Activated T-helper 9 cell treated with anti-CD3 and anti-CD28 coated beads, Interleukin-2, amount 50 U/mL, for 16 hours (primary cell): ENCODE data around the gene ELMO3.

Experiments used
- DNase-seq: peaks from one replicate; pipeline ENCODE4 v3.0.0-alpha.2; 2020; ENCODE audit warnings: low read depth

ELMO3 gene

DNA sequence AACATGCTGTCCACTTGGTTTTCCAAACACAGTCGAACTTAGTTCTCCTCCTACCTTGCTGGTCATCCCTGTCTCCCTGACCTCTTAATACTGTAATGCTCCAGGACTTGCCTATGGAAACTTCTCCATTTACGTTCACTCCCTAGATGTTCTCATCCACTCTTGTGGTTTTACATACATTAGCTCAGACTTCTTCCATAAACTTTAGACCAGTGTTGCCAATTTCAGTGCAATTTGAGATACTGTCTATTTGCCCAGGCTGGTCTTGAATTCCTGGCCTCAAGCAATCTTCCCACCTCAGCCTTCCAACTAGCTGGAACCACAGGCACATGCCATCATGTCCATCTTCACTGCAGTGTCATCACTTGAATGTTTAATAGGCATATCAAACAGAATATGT, 16.6 kb upstream of the ELMO3 start:
- no peak for DNase-seq

- no peak for DNase-seq
Measured at GRCh38 chr16:67183284-67183626, 15.7 kb upstream of the ELMO3 start.

GRCh38 chr16:67183627-67184452, 15.1 kb upstream of the ELMO3 start, which contains the start of gene MATCAP1:
TSS of gene MATCAP1 (minus strand) at chr16:67183963. CDS start at chr16:67180610, 3,353 bp downstream.
- DNase-seq, result peak; percentile 87

DNA sequence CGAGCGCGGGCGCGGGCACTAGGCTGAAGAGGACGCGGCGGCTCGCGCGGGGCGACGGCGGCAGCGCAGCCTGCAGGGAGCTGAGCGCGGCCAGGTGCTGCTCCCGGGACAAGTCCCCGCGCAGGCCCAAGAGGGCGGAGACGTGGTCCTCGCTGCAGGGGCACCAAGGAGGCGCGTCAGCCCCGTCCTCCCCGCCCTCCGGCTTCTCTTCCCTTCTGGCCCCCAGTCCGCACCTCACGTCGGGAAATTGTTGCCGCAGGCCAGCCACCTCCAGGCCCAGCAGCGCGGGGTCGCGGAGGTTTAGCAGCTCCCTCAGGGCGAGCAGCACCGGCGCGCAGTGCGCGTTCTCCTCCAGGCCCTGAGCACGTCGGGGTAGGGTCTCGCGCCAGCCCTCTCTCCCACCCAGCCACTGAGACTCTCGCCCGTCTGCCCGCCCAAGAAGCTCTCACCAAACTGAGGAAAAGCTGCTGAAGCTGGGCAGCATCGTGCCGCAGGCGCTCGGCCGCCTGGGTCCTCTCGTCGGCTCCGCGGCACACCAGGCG, 14.4 kb upstream of the ELMO3 start:
- no peak for DNase-seq

DNA sequence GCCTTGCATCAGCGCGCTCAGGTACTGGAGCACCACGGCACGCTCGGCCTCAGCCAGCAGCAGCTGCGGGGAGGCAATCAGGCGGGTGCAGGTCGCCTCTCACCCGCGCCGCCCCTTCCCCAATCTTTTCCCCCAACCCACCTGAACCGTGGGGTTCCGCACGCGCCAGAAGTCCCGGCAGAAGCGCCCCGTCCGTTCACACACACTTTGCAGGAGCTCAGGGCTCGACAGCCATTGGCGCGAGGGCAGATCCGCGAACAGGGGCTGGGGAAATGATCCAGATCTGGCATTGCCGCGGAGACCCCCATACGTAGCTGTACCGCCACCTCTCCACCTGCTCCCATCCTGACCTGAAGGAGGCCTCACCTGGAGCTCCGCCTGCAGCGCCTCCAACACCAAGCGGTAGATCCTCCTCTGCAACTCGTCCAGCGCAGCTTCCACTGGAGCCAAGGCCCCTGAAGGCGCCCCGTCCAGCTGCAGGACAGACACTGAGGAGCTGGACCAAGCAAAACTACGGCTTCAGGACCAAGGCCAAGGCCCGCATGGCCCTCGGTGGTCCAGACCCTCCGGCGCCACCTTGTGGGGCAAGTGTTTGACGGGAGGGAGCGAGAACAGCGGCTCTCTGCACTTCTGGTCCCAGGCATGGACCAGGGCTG, 13.8 kb upstream of the ELMO3 start:
- DNase-seq, result peak; percentile 75

GRCh38 chr16:67185651-67186134, 13.2 kb upstream of the ELMO3 start:
- no peak for DNase-seq

- no peak for DNase-seq
Measured at GRCh38 chr16:67186550-67186950, 12.4 kb upstream of the ELMO3 start.

DNA sequence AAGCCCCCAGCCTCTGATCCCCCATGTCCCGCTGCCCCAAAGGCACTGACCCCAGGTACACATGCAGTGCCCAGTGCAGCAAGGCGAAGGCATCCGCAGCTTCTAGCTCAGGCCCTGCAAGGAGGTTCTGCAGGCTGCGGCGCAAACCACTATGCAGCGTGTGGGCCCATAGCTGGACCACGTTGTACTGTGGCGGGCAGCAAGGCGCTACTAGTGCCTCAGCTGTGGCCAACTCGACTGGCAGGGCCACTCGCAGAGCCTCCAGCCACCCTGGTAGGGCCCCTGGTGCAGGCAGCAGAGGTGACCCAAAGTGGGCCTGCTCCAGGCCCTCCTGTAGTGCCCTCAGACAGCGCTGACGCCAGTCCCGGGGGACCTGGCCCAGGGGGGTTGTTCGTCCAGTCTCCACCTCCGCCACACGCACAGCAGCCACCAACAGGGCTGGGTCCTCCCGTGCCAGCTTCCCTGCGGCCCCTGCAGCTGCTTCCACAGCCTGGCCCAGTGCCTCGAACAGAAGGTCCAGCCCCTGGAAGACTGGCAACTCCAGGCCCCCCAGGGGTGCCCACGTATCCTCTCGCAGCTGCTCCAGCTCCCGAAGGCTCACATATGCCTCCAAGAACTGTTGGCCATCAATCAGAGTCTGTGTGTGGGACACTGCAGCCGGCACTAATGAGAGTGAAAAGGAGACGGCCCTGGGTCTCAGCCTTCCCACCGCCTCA, 11.6 kb upstream of the ELMO3 start:
- no peak for DNase-seq

- DNase-seq, result no peak
Measured at GRCh38 chr16:67188323-67188722, 10.6 kb upstream of the ELMO3 start.

DNA sequence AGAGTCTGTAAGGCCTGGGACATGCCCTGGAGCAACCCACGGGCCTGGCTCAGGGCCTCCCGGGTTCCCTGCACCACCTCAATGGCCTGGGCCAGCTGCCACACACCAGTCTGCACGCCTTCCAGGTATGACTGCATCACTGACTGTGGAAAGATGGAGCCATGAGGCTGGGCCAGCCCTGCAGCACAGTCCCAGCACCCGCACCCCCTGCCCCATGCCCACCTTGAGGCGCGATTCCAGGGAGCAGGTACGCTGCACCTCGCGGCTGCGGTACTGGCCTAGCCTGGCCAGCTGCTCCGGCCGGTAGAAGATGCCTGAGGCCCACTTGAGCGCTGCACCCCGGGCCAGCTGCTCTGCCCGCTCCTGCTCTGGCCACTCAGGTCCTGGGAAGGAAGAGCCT, 10.1 kb upstream of the ELMO3 start:
- no peak for DNase-seq

DNA sequence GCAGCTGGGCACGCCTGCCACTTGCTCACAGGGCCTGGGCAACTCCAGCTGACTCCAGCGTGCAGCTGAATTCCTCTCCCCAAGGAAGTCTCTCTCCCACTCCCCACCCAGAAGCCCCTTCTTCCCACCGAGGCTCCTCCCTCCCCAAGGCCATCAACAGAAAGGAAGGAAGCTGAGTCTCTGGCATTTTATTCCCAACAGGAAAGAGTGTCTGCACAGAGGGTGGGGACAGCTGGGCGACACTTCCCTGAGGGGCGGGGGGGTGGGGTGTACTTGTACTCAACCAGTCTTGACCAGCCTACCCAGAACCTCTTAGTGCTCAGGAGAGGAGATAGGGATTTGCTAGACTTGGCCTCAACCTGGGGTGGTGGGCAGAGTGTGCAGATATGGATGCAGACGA, 8.9 kb upstream of the ELMO3 start, which contains the start of gene EXOC3L1:
TSS of gene EXOC3L1 (minus strand) at position 96 of the 400 bp plus-strand sequence. CDS start 460 bp downstream, outside the sequence.
- DNase-seq, result no peak

DNA sequence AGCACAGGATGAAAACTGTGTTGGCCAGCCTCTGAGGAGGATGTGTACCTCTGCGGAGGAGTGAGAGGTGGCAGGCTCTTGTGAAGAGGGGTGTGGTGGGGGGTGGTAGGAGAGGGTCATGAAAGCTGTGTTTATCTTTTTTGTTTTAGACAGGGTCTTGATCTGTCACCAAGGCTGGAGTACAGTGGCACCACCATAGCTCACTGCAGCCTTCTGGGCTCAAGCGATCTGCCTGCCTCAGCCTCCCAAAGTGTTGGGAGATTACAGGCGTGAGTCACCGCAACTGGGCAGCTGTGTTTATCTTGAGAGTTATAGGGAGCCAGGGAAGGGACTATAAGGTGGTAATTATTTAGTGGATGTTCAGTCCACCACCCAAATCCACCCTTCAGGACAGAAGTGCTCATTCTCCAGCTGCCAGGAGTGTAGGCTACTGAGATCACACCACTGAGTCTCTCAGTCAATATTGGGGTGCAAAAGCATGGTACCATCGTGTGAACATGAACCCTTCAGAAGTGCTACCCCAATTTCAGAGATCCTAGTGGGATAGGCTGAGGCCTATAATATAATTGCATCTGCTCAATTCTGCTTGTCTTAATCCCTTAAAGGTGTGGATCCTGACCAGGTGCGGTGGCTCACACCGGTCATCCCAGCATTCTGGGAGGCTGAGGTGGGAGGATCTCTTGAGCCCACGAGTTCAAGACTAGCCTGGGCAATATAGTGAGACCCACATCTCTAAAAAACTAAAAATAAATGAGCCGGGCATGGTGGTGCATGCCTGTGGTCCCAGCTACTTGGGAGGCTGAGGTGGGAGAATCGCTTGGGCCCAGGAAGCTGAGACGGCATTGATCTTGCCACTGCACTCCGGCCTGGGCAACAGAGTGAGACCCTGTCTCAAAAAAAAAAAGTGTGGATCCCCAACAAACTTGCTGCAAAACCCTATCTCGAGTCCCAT, 8.2 kb upstream of the ELMO3 start:
- no peak for DNase-seq

DNA sequence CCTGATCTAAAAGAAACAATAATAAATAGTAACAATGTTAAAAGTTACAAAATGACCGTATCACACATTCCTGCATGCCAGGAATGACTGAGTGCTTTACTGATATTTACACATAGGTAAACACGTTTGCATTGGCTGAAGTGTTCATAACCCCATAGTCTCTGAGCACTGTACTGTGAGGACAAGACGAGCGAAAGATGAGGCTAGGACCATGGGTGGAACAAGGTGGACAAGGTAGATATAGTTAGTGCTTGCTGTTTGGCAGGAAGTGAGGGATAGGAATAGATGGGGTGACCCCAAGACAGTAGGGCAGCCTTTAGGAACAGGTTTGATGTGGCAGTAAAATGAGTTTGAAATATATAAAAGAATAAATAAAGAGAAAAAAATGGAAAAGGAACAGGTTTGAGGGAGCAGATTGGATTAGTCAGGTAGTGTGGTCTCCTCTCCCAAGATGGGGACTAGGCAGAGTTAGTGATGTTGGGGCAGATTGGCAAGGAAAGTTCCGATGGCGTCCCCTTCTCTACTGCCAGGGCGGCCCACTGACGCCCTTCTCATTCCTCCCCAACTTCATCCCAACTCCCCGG, 7.4 kb upstream of the ELMO3 start:
- no peak for DNase-seq

DNA sequence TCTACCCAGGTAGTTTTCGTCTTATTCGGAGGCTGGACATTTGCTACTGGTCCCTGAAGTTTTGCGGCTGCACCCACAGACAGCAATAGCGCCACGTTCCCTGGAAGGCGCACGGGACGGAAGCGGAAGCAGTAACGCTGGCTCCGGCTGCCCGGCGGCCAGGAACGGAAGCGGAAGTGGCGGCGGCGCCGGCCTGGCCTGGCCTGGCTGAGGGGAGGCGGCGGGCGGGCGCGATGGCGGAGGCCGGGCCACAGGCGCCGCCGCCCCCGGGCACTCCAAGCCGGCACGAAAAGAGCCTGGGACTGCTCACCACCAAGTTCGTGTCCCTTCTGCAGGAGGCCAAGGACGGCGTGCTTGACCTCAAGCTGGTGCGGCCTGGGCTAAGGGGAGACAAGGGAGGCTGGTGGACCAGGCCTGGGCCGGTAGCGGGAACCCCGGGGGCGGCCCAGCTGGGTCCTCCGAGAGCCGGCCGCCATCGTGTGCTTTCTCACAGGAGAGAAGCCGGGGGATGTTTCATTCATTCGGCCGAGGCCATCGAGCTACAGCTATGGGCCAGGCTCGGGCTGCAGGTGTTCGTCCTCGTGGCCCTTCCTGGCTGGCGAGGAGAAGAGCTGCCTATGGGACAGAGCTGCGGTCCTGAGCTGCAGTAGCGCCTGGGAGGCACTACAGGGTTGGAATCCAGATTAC, 6.8 kb upstream of the ELMO3 start, which contains the start of gene E2F4:
TSS of gene E2F4 (plus strand) at position 161 of the 687 bp plus-strand sequence. CDS start at position 234, 73 bp downstream.
- peak; percentile 80 for DNase-seq

GRCh38 chr16:67192781-67193361, 6.1 kb upstream of the ELMO3 start:
- DNase-seq, result no peak

DNA sequence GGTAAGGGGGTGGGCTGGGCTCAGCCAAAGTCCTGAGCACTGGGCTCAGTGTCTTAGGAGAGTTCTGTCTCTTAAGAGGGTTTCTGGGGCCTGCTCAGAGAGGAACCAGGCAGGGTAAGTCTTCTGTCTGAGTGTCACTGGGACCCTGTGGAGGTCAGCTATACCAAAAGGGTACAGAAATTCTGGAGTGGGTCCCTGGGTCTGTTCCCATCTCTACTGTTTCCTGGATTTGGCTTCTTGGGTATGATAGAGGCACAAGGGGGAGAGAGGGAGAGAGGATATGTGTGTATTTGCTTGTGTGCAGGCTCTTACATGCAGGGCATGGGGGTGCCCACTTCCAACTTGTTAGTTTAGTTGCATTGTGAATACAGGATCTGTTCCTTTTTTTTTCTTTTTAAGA, 5.4 kb upstream of the ELMO3 start:
- no peak for DNase-seq

GRCh38 chr16:67194260-67194659, 4.7 kb upstream of the ELMO3 start:
- DNase-seq, result no peak

GRCh38 chr16:67195676-67196075, 3.3 kb upstream of the ELMO3 start:
- DNase-seq, result no peak

GRCh38 chr16:67196881-67197280, 2.0 kb upstream of the ELMO3 start:
- no peak for DNase-seq

DNA sequence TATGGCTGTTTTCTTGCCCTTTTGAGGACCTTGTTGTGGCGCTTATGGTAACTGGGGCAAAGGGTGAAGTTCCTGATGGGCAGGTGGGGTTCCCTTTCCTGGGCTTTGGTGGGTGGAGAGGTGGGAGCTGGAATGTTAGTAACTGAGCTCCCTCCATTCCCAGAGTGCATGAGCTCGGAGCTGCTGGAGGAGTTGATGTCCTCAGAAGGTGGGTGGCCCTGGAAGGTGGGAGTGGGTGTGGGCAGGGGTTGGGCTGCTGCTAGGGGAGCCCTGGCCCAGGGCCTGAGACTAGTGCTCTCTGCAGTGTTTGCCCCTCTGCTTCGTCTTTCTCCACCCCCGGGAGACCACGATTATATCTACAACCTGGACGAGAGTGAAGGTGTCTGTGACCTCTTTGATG, 1.2 kb upstream of the ELMO3 start:
- DNase-seq, result no peak
